Right renal pelvis (tissue), 4 donors: ENCODE results near the gene FAM131B. TPM values are rescaled to one million over a fixed set of nuclear protein-coding genes. Genes with fewer than 3 reads are reported as not detected.

Experiments
- DNase-seq, 4 donors: peaks; one replicate each; pipeline ENCODE4 v3.0.0-alpha.2; 2013; ENCODE audit warnings: low read depth in 4 of 4, low spot score in 3 of 4, missing footprints in 1 of 4
- polyA plus RNA-seq, 4 donors: library from polyadenylated mRNA; unstranded; fragments of 120-200 nt; gene quantifications; one replicate each; pipeline ENCODE4 v1.2.1, GENCODE V29; 2013; ENCODE audit not compliant: insufficient read length in 4 of 4

FAM131B gene
- polyA plus RNA-seq, 4 donors, result 2.1 to 3.0 (median 2.5) TPM

- DNase-seq, result no peak
Measured at GRCh38 chr7:143329471-143330170, 32.9 kb downstream of the FAM131B start.

- DNase-seq, result no peak
Measured at GRCh38 chr7:143327903-143328302, 34.6 kb downstream of the FAM131B start.

GRCh38 chr7:143325240-143325639, 37.3 kb downstream of the FAM131B start:
- DNase-seq, result no peak

- no peak for DNase-seq
Measured at GRCh38 chr7:143323653-143324052, 38.9 kb downstream of the FAM131B start.

- DNase-seq, result peak in 1 of 4 donors; percentile 25
Measured at GRCh38 chr7:143322760-143323633, 39.5 kb downstream of the FAM131B start.

- DNase-seq, result no peak
Measured at GRCh38 chr7:143321734-143322133, 40.8 kb downstream of the FAM131B start.

- DNase-seq, result no peak
Measured at GRCh38 chr7:143321242-143321641, 41.3 kb downstream of the FAM131B start.

GRCh38 chr7:143320620-143321019, 41.9 kb downstream of the FAM131B start:
- no peak for DNase-seq

- DNase-seq, result no peak
Measured at GRCh38 chr7:143318661-143319060, 43.9 kb downstream of the FAM131B start.

GRCh38 chr7:143316492-143316891, 46.0 kb downstream of the FAM131B start:
- DNase-seq, result no peak

- no peak for DNase-seq
Measured at GRCh38 chr7:143315776-143316175, 46.7 kb downstream of the FAM131B start, which contains the start of gene CLCN1. Gene CLCN1 (plus strand): TSS chr7:143316111. CDS start chr7:143316213, 102 bp downstream.

GRCh38 chr7:143314127-143314526, 48.4 kb downstream of the FAM131B start:
- DNase-seq, result no peak

- DNase-seq, result no peak
Measured at GRCh38 chr7:143308632-143309031, 53.9 kb downstream of the FAM131B start.

GRCh38 chr7:143305423-143306070, 57.0 kb downstream of the FAM131B start:
- no peak for DNase-seq

- DNase-seq, result no peak
Measured at GRCh38 chr7:143304938-143305337, 57.6 kb downstream of the FAM131B start.

- no peak for DNase-seq
Measured at GRCh38 chr7:143303733-143304132, 58.8 kb downstream of the FAM131B start.

Other genes with a start within 250 kb of the FAM131B start
- gene PIP, start 230.6 kb downstream of the FAM131B start, polyA plus RNA-seq, result not detected
- not detected for gene TAS2R39, start 179.3 kb downstream of the FAM131B start, polyA plus RNA-seq
- not detected for gene TAS2R40, start 140.7 kb downstream of the FAM131B start, polyA plus RNA-seq
- 100 to 1,000 TPM; 192 to 226 (median 217) TPM for gene GSTK1, start 99.3 kb downstream of the FAM131B start, polyA plus RNA-seq
- gene TMEM139, start 77.8 kb downstream of the FAM131B start, polyA plus RNA-seq, result 10 to 100 TPM; 57.0 to 76.0 (median 60.8) TPM
- gene CASP2, start 74.4 kb downstream of the FAM131B start, polyA plus RNA-seq, result 10 to 100 TPM; 46.6 to 57.5 (median 48.5) TPM
- under 1 TPM; 0.11 to 0.21 (median 0.17) TPM for gene CLCN1, start 46.6 kb downstream of the FAM131B start, polyA plus RNA-seq
- gene ZYX, start 18.6 kb upstream of the FAM131B start, polyA plus RNA-seq, result 100 to 1,000 TPM in 1 of 4 donors, 10 to 100 TPM in 3; 75.8 to 120 (median 89.8) TPM
- gene EPHA1, start 46.1 kb upstream of the FAM131B start, polyA plus RNA-seq, result 10 to 100 TPM; 16.5 to 22.5 (median 17.6) TPM
- gene TAS2R60, start 80.7 kb upstream of the FAM131B start, polyA plus RNA-seq, result not detected
- not detected for gene TAS2R41, start 115.2 kb upstream of the FAM131B start, polyA plus RNA-seq
- 1 to 10 TPM in 1 of 4 donors, under 1 TPM in 3; 0.08 to 1.4 (median 0.60) TPM for gene CTAGE15, start 209.1 kb upstream of the FAM131B start, polyA plus RNA-seq